Activated CD4-positive, alpha-beta T cell treated with anti-CD3 and anti-CD28 coated beads, Interleukin-2, amount 10 ng/mL, durations not matched to agents 7 days and 5 days (primary cell): ENCODE results near the gene LRRC47. TPM values are rescaled to one million over a fixed set of nuclear protein-coding genes. Genes with fewer than 3 reads are reported as not detected.
A peak's percentile ranks its signal among the peaks of the same experiment; 100 is the strongest.
"Not testable (repeated sequence)": the region's sequence is repeated elsewhere in the genome, so short reads cannot be mapped to it uniquely, and the experiment has no call there.

Source experiments
- CTCF ChIA-PET: fragments of 350-600 bp; sonication (Branson Sonifier 250); formaldehyde crosslinking; loops from one replicate; lab custom pipeline; 2021; ENCODE audit warnings: antibody characterized with exemption; lab: Charles Lee
- POLR2A ChIA-PET: fragments of 350-600 bp; sonication (Branson Sonifier 250); formaldehyde crosslinking; loops from one replicate; lab custom pipeline; 2021; ENCODE audit warnings: antibody characterized with exemption; lab: Charles Lee
- DNase-seq: peaks from one replicate; pipeline ENCODE4 v3.0.0-alpha.2; 2020
- H3K27ac Mint-ChIP-seq: one replicate; pipeline ENCODE4 v1.8.0; 2021; ENCODE audit warnings: mild to moderate bottlenecking, moderate library complexity, mixed read lengths
- H3K27me3 Mint-ChIP-seq: one replicate; pipeline ENCODE4 v1.8.0; 2021; ENCODE audit warnings: mixed read lengths
- H3K36me3 Mint-ChIP-seq: one replicate; pipeline ENCODE4 v1.8.0; 2021; ENCODE audit warnings: low read depth, mixed read lengths
- H3K4me1 Mint-ChIP-seq: one replicate; pipeline ENCODE4 v1.8.0; 2021; ENCODE audit warnings: mixed read lengths
- H3K4me3 Mint-ChIP-seq: one replicate; pipeline ENCODE4 v1.8.0; 2021; ENCODE audit warnings: mild to moderate bottlenecking, moderate library complexity, mixed read lengths
- H3K9me3 Mint-ChIP-seq: one replicate; pipeline ENCODE4 v1.8.0; 2021; ENCODE audit warnings: mixed read lengths
- total RNA-seq, 2 experiments: library from RNA; stranded (reverse); gene quantifications; one replicate each; pipeline ENCODE4 v1.2.3, GENCODE V29; 2021

LRRC47 gene
- total RNA-seq, 2 experiments from 2014 or later = 37.7 to 42.7 TPM

GRCh38 chr1:3810149-3810761 lies 14.0 kb upstream of the LRRC47 start:
- H3K36me3 Mint-ChIP-seq, CTCF ChIA-PET, H3K27ac Mint-ChIP-seq, DNase-seq, H3K9me3 Mint-ChIP-seq, H3K4me3 Mint-ChIP-seq, H3K27me3 Mint-ChIP-seq, POLR2A ChIA-PET, H3K4me1 Mint-ChIP-seq: not testable (repeated sequence)

- Mint-ChIP-seq H3K27me3 (peaks cover under 1% of the 10 kb centered on the region), H3K36me3 (no peaks in the 10 kb centered on the region), H3K9me3 (peaks cover 4% of the 10 kb centered on the region), H3K4me1 (no peaks in the 10 kb centered on the region), H3K4me3 (no peak overlapping the region), H3K27ac (no peak overlapping the region)
- CTCF ChIA-PET = no interaction called here
- no peak for DNase-seq
- POLR2A ChIA-PET = no interaction called here
Measured at GRCh38 chr1:3809680-3810079, 13.4 kb upstream of the LRRC47 start.

- peaks cover 2% of the 10 kb centered on the region for H3K27me3 Mint-ChIP-seq
- no peak overlapping the region for H3K4me3 Mint-ChIP-seq
- H3K27ac Mint-ChIP-seq = no peak overlapping the region
- DNase-seq = no peak
- ChIA-PET POLR2A (no interaction called here), CTCF (no interaction called here)
- no peaks in the 10 kb centered on the region for H3K36me3 Mint-ChIP-seq
- H3K9me3 Mint-ChIP-seq = peaks cover 4% of the 10 kb centered on the region
- H3K4me1 Mint-ChIP-seq = no peaks in the 10 kb centered on the region
Measured at GRCh38 chr1:3807769-3808168, 11.5 kb upstream of the LRRC47 start.

- Mint-ChIP-seq H3K27me3 (peaks cover 12% of the 10 kb centered on the region), H3K9me3 (peaks cover 4% of the 10 kb centered on the region), H3K36me3 (no peaks in the 10 kb centered on the region), H3K4me1 (peaks cover 5% of the 10 kb centered on the region), H3K27ac (no peak overlapping the region), H3K4me3 (no peak overlapping the region)
- DNase-seq = no peak
- ChIA-PET CTCF (interaction anchor here (0.6 kb wide), 1 partner anchor 117 kb away, joined by 4 read pairs; no protein-coding TSS in a partner anchor), POLR2A (no interaction called here)
Measured at GRCh38 chr1:3805038-3805437, 8.7 kb upstream of the LRRC47 start.

GRCh38 chr1:3804627-3804944 lies 8.3 kb upstream of the LRRC47 start:
- CTCF ChIA-PET = interaction anchor here (0.6 to 1.2 kb wide), 2 partner anchors 11 to 118 kb away, joined by 3 to 4 read pairs; no protein-coding TSS in a partner anchor
- not testable (repeated sequence) for H3K27ac Mint-ChIP-seq

GRCh38 chr1:3803905-3804626 lies 7.8 kb upstream of the LRRC47 start:
- H3K4me3 Mint-ChIP-seq = no peak overlapping the region
- ChIA-PET POLR2A (no interaction called here), CTCF (interaction anchor here (0.5 to 1.2 kb wide), 4 partner anchors 10 to 1872 kb away, joined by 3 to 4 read pairs (median 4); no protein-coding TSS in a partner anchor)
- H3K27ac Mint-ChIP-seq = no peak overlapping the region
- no peaks in the 10 kb centered on the region for H3K36me3 Mint-ChIP-seq
- H3K4me1 Mint-ChIP-seq = peaks cover 5% of the 10 kb centered on the region
- H3K27me3 Mint-ChIP-seq = peaks cover 12% of the 10 kb centered on the region
- no peak for DNase-seq
- H3K9me3 Mint-ChIP-seq = peaks cover 4% of the 10 kb centered on the region

More at GRCh38 chr1:3804627-3804944, 8.3 kb upstream of the LRRC47 start:
- POLR2A ChIA-PET, H3K4me3 Mint-ChIP-seq, DNase-seq, H3K36me3 Mint-ChIP-seq, H3K4me1 Mint-ChIP-seq, H3K9me3 Mint-ChIP-seq: not testable (repeated sequence)
- peaks cover 12% of the 10 kb centered on the region for H3K27me3 Mint-ChIP-seq

- POLR2A ChIA-PET, H3K9me3 Mint-ChIP-seq, DNase-seq, H3K27ac Mint-ChIP-seq, CTCF ChIA-PET, H3K4me3 Mint-ChIP-seq, H3K36me3 Mint-ChIP-seq: not testable (repeated sequence)
- peaks cover 12% of the 10 kb centered on the region for H3K27me3 Mint-ChIP-seq
- peaks cover 17% of the 10 kb centered on the region for H3K4me1 Mint-ChIP-seq
Measured at GRCh38 chr1:3800795-3801194, 4.5 kb upstream of the LRRC47 start.

GRCh38 chr1:3799976-3800685 lies 3.8 kb upstream of the LRRC47 start:
- H3K4me1 Mint-ChIP-seq = peaks cover 21% of the 10 kb centered on the region

GRCh38 chr1:3795453-3796214 lies 664 bp downstream of the LRRC47 start:
- H3K4me1 Mint-ChIP-seq = peaks cover 44% of the 10 kb centered on the region
- CTCF ChIA-PET = interaction anchor here (0.8 to 5.9 kb wide), 2 partner anchors 9 to 21 kb away, joined by 3 to 29 read pairs; no protein-coding TSS in a partner anchor
- POLR2A ChIA-PET = no interaction called here
- H3K4me3 Mint-ChIP-seq = peak overlapping the region; percentile 82
- DNase-seq = peak; percentile 13
- no peaks in the 10 kb centered on the region for H3K9me3 Mint-ChIP-seq
- H3K27ac Mint-ChIP-seq = peak overlapping the region; percentile 80
- H3K27me3 Mint-ChIP-seq = no peaks in the 10 kb centered on the region
- H3K36me3 Mint-ChIP-seq = peaks cover 8% of the 10 kb centered on the region

More at GRCh38 chr1:3799976-3800685, 3.8 kb upstream of the LRRC47 start:
- H3K9me3 Mint-ChIP-seq = no peaks in the 10 kb centered on the region
- H3K27ac Mint-ChIP-seq = no peak overlapping the region
- CTCF ChIA-PET = interaction anchor here (0.8 to 1.6 kb wide), 3 partner anchors 9 to 103 kb away, joined by 3 to 6 read pairs (median 5); no protein-coding TSS in a partner anchor
- peaks cover 4% of the 10 kb centered on the region for H3K36me3 Mint-ChIP-seq
- H3K4me3 Mint-ChIP-seq = no peak overlapping the region
- POLR2A ChIA-PET = no interaction called here
- peaks cover 12% of the 10 kb centered on the region for H3K27me3 Mint-ChIP-seq
- DNase-seq = no peak

GRCh38 chr1:3790952-3791351 lies 5.3 kb downstream of the LRRC47 start:
- Mint-ChIP-seq H3K4me3 (no peak overlapping the region), H3K9me3 (no peaks in the 10 kb centered on the region), H3K27me3 (no peaks in the 10 kb centered on the region), H3K4me1 (peaks cover 44% of the 10 kb centered on the region), H3K36me3 (peaks cover 14% of the 10 kb centered on the region), H3K27ac (no peak overlapping the region)
- CTCF ChIA-PET = interaction anchor here (0.7 kb wide), 1 partner anchor 9 kb away, joined by 5 read pairs; no protein-coding TSS in a partner anchor
- POLR2A ChIA-PET = no interaction called here
- DNase-seq = no peak

- ChIA-PET CTCF (interaction anchor here (0.7 kb wide), 1 partner anchor 9 kb away, joined by 5 read pairs; no protein-coding TSS in a partner anchor), POLR2A (no interaction called here)
- peaks cover 44% of the 10 kb centered on the region for H3K4me1 Mint-ChIP-seq
- no peak for DNase-seq
- H3K27me3 Mint-ChIP-seq = no peaks in the 10 kb centered on the region
- no peaks in the 10 kb centered on the region for H3K9me3 Mint-ChIP-seq
- H3K27ac Mint-ChIP-seq = no peak overlapping the region
- no peak overlapping the region for H3K4me3 Mint-ChIP-seq
- H3K36me3 Mint-ChIP-seq = peaks cover 14% of the 10 kb centered on the region
Measured at GRCh38 chr1:3790500-3790923, 5.8 kb downstream of the LRRC47 start.
